ENCODE results near the gene ZNF366. TPM values are rescaled to one million over a fixed set of nuclear protein-coding genes. Genes with fewer than 3 reads are reported as not detected.

Gene ZNF366
- total RNA-seq, 1 experiment from 2014 or later, result not detected

DNA sequence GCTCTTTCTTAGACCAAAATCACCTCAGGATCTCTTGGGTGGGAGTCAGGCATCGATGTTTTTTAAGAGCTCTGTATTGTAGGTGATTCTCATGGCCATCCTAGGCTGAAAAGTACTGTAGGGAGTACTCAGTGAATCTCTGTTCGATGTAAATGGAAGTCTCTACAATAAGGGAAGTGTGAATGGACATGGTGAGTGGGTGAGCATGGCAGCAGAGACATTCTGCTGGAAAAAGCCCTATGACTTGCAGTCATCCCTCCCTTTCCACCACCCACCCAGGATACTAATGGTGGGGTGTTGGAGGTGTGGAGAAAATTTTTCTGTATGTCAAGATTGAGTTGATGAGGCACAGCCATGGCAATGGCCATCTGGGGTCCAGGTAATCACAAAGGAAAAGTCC lies 30.9 kb downstream of the ZNF366 start:
- BruUV-seq (replicated peaks), result no TSS peak
- TF ChIP-seq ZFX (IDR thresholded peaks at IDR 0.05), result no peak
- TF ChIP-seq, protein P1, sequence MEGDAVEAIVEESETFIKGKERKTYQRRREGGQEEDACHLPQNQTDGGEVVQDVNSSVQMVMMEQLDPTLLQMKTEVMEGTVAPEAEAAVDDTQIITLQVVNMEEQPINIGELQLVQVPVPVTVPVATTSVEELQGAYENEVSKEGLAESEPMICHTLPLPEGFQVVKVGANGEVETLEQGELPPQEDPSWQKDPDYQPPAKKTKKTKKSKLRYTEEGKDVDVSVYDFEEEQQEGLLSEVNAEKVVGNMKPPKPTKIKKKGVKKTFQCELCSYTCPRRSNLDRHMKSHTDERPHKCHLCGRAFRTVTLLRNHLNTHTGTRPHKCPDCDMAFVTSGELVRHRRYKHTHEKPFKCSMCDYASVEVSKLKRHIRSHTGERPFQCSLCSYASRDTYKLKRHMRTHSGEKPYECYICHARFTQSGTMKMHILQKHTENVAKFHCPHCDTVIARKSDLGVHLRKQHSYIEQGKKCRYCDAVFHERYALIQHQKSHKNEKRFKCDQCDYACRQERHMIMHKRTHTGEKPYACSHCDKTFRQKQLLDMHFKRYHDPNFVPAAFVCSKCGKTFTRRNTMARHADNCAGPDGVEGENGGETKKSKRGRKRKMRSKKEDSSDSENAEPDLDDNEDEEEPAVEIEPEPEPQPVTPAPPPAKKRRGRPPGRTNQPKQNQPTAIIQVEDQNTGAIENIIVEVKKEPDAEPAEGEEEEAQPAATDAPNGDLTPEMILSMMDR (IDR thresholded peaks at IDR 0.05 in 2 of 3, conservative IDR thresholded peaks at IDR 0.05 in 1 of 3; ENCODE audit: borderline replicate concordance in 1 of 3, insufficient read depth in 1 of 3, low read depth in 2 of 3, low read length in 2 of 3), result no peak
- no peak for TF ChIP-seq CBX3 (IDR thresholded peaks at IDR 0.05; ENCODE audit: low read depth)
- TF ChIP-seq, protein P2, sequence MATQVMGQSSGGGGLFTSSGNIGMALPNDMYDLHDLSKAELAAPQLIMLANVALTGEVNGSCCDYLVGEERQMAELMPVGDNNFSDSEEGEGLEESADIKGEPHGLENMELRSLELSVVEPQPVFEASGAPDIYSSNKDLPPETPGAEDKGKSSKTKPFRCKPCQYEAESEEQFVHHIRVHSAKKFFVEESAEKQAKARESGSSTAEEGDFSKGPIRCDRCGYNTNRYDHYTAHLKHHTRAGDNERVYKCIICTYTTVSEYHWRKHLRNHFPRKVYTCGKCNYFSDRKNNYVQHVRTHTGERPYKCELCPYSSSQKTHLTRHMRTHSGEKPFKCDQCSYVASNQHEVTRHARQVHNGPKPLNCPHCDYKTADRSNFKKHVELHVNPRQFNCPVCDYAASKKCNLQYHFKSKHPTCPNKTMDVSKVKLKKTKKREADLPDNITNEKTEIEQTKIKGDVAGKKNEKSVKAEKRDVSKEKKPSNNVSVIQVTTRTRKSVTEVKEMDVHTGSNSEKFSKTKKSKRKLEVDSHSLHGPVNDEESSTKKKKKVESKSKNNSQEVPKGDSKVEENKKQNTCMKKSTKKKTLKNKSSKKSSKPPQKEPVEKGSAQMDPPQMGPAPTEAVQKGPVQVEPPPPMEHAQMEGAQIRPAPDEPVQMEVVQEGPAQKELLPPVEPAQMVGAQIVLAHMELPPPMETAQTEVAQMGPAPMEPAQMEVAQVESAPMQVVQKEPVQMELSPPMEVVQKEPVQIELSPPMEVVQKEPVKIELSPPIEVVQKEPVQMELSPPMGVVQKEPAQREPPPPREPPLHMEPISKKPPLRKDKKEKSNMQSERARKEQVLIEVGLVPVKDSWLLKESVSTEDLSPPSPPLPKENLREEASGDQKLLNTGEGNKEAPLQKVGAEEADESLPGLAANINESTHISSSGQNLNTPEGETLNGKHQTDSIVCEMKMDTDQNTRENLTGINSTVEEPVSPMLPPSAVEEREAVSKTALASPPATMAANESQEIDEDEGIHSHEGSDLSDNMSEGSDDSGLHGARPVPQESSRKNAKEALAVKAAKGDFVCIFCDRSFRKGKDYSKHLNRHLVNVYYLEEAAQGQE (IDR thresholded peaks at IDR 0.05; ENCODE audit: low read depth), result no peak
- no peak for TF ChIP-seq TCF7L2 (IDR thresholded peaks at IDR 0.05; ENCODE audit: borderline replicate concordance, extremely low read depth, insufficient read depth, insufficient read length)
- no peak for TF ChIP-seq SP1 (IDR thresholded peaks at IDR 0.05; ENCODE audit: low read depth)
- TF ChIP-seq POLR2A (IDR thresholded peaks at IDR 0.05; ENCODE audit: borderline replicate concordance, extremely low read depth, insufficient read depth, insufficient read length), result no peak
- TF ChIP-seq, protein P3, sequence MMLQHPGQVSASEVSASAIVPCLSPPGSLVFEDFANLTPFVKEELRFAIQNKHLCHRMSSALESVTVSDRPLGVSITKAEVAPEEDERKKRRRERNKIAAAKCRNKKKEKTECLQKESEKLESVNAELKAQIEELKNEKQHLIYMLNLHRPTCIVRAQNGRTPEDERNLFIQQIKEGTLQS (IDR thresholded peaks at IDR 0.05), result no peak
- no peak for TF ChIP-seq ZNF274 (IDR thresholded peaks at IDR 0.05; ENCODE audit: low read depth, low read length)
- no peak for TF ChIP-seq SRF (IDR thresholded peaks at IDR 0.05; ENCODE audit: low read depth)
- ATAC-seq, result no peak

More for the DNA sequence above, 30.9 kb downstream of the ZNF366 start:
- no peak overlapping the region for H3K4me3 ChIP-seq (replicated peaks in 1 of 2; ENCODE audit: low read depth in 1 of 2, low read length in 2 of 2)
- H3K9me3 ChIP-seq (ENCODE audit: control insufficient read depth in 1 of 2, insufficient read depth in 1 of 2, low read depth in 1 of 2, low read length in 2 of 2), result no peaks in the 10 kb centered on the region
- H3K36me3 ChIP-seq (ENCODE audit: control insufficient read depth in 1 of 2, insufficient read depth in 2 of 2, low read length in 2 of 2), result no peaks in the 10 kb centered on the region
- no peaks in the 10 kb centered on the region for H3K79me2 ChIP-seq (ENCODE audit: insufficient read depth, low read length)
- intact Hi-C loops (cut with micrococcal nuclease), result no loop called here
- no peaks in the 10 kb centered on the region for H3K27me3 ChIP-seq (ENCODE audit: insufficient read depth, low read length)
- H4K20me1 ChIP-seq (ENCODE audit: insufficient read depth), result no peaks in the 10 kb centered on the region
- DNase-seq (ENCODE audit: low read depth, low spot score), result no peak
- H2AFZ ChIP-seq (ENCODE audit: low read depth, low read length, poor library complexity, severe bottlenecking), result no peak overlapping the region
- no peak overlapping the region for H3K9ac ChIP-seq (ENCODE audit: low read length)
- ChIA-PET RAD21 (ENCODE audit: low non-redundant PET in 1 of 2, low total read pairs in 2 of 2, uncharacterized antibody in 2 of 2, unreplicated experiment in 2 of 2) (no interaction called here), POLR2A (no interaction called here), CTCF (no interaction called here)
- no peaks in the 10 kb centered on the region for H3K4me1 ChIP-seq (ENCODE audit: control insufficient read depth in 1 of 2, insufficient read depth in 2 of 2, low read length in 2 of 2)
- H3K4me2 ChIP-seq (ENCODE audit: low read length), result no peak overlapping the region
- H3K9me2 ChIP-seq (ENCODE audit: insufficient read depth), result no peaks in the 10 kb centered on the region
- H3K27ac ChIP-seq (ENCODE audit: low read depth, low read length), result no peak overlapping the region
